ENCODE results near the gene CUX1.

CUX1 gene

DNA sequence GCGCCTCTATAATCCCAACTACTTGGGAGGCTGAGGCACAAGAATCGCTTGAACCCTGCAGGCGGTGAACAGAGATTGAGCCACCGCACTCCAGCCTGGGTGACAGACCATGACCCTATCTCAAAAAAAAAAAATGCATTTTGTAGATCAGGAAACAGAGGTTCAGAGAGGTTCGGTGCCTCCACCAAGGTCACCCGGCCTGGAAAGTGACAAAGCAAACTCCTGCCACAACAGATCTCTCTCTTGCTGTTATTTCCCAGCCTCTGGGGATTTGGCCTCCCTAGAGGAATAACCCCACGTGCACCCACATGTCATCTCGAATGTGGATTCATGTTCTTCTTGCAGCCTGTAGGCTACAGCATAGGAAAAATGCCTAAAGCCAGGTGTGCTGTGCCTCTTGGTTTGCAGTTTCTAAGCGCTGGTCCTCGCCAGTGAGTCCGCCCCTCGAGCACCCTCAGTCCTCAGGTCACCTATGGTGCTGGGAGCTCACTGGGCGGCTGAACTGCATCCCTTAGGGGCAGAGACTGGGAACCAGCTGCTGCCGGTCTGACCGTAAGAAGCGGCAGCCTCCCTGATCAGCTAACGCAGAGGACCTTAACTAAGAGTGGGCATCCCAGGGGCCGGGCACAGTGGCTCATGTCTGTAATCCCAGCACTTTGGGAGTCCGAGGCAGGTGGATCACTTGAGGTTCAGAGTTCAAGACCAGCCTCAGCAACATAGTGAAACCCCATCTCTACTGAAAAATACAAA lies 417.6 kb downstream of the CUX1 start:
- no peaks in the 10 kb centered on the region for H4K20me1 ChIP-seq (ENCODE audit: insufficient read depth)
- TF ChIP-seq, protein P1, sequence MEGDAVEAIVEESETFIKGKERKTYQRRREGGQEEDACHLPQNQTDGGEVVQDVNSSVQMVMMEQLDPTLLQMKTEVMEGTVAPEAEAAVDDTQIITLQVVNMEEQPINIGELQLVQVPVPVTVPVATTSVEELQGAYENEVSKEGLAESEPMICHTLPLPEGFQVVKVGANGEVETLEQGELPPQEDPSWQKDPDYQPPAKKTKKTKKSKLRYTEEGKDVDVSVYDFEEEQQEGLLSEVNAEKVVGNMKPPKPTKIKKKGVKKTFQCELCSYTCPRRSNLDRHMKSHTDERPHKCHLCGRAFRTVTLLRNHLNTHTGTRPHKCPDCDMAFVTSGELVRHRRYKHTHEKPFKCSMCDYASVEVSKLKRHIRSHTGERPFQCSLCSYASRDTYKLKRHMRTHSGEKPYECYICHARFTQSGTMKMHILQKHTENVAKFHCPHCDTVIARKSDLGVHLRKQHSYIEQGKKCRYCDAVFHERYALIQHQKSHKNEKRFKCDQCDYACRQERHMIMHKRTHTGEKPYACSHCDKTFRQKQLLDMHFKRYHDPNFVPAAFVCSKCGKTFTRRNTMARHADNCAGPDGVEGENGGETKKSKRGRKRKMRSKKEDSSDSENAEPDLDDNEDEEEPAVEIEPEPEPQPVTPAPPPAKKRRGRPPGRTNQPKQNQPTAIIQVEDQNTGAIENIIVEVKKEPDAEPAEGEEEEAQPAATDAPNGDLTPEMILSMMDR (conservative IDR thresholded peaks at IDR 0.05; ENCODE audit: low read depth, low read length) = no peak
- H3K79me2 ChIP-seq (ENCODE audit: insufficient read depth, low read depth) = no peaks in the 10 kb centered on the region
- H3K4me2 ChIP-seq = no peak overlapping the region
- no peak overlapping the region for H2AFZ ChIP-seq (ENCODE audit: low read depth)
- no peak overlapping the region for H3K9ac ChIP-seq
- peaks cover 6% of the 10 kb centered on the region for H3K4me1 ChIP-seq (ENCODE audit: low read depth, poor library complexity, severe bottlenecking)
- no peaks in the 10 kb centered on the region for H3K27me3 ChIP-seq (ENCODE audit: insufficient read depth, low read depth)
- H3K27ac ChIP-seq = no peak overlapping the region
- H3K36me3 ChIP-seq (ENCODE audit: insufficient read depth) = no peaks in the 10 kb centered on the region
- no peak overlapping the region for H3K4me3 ChIP-seq (IDR thresholded peaks at IDR 0.05; ENCODE audit: insufficient read depth, low read depth, low read length)

DNA sequence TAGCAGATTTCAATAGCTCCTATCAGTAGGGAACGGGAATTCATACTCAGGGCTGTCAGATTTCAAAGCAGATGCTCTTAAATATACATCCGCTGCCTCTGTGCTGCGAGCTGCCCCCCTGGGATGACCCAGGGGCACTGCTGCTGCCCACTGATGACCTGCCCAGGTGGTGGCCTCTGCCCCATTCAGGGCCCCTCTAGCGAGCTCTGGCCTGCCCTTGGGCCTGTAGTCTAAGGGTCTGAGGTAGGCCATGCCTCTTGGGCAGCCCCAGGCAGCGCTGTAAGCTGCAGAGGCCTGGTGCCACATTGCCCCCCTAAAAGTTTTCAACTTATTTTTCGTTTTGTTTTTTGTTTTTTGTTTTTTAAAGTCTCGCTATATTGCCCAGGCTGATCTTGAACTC lies 418.7 kb downstream of the CUX1 start:
- no peaks in the 10 kb centered on the region for H3K27me3 ChIP-seq (ENCODE audit: insufficient read depth, low read depth)
- H3K27ac ChIP-seq = no peak overlapping the region
- no peak overlapping the region for H3K4me2 ChIP-seq
- peaks cover 14% of the 10 kb centered on the region for H3K4me1 ChIP-seq (ENCODE audit: low read depth, poor library complexity, severe bottlenecking)
- TF ChIP-seq, protein P1 (conservative IDR thresholded peaks at IDR 0.05; ENCODE audit: low read depth, low read length) = no peak
- no peak overlapping the region for H3K4me3 ChIP-seq (IDR thresholded peaks at IDR 0.05; ENCODE audit: insufficient read depth, low read depth, low read length)
- H2AFZ ChIP-seq (ENCODE audit: low read depth) = no peak overlapping the region
- no peaks in the 10 kb centered on the region for H3K36me3 ChIP-seq (ENCODE audit: insufficient read depth)
- no peaks in the 10 kb centered on the region for H4K20me1 ChIP-seq (ENCODE audit: insufficient read depth)
- no peak overlapping the region for H3K9ac ChIP-seq
- H3K79me2 ChIP-seq (ENCODE audit: insufficient read depth, low read depth) = no peaks in the 10 kb centered on the region

DNA sequence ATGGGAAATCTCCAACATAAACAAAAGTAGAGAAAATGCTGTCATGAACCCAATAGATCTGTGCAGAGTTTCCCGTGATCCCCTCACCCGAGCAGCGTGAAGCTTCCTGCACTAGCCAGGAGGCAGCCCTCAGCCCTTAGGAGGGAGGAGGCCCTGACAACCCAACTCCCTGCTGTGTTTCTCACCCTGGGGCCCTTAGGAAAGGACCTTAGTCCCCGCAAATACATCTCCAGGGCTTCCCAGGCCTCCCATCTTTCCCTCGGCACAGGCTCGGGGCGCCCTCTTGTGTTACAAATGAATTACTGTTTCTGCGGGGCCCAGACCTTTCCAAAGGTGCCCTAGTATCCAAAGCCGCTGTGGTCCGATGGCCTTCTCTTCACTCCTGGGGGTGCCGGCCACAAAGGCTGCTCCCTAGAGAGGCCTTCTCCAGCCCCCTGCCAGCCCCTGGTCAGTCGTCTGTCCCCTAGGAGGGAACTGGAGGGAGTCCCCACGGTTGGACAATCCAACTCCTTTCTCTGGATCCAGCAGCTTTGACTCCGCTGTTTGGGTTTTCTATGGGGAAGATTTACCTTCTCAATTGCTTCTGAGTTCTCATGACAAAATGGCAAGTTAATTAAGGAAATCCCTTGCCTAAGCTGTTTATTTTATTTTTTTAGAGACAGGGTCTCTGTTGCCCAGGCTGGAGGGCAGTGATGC lies 419.3 kb downstream of the CUX1 start:
- peaks cover 14% of the 10 kb centered on the region for H3K4me1 ChIP-seq (ENCODE audit: low read depth, poor library complexity, severe bottlenecking)
- H3K4me2 ChIP-seq = no peak overlapping the region
- no peak overlapping the region for H3K27ac ChIP-seq
- no peaks in the 10 kb centered on the region for H4K20me1 ChIP-seq (ENCODE audit: insufficient read depth)
- H3K36me3 ChIP-seq (ENCODE audit: insufficient read depth) = no peaks in the 10 kb centered on the region
- no peak overlapping the region for H2AFZ ChIP-seq (ENCODE audit: low read depth)
- no peak overlapping the region for H3K4me3 ChIP-seq (IDR thresholded peaks at IDR 0.05; ENCODE audit: insufficient read depth, low read depth, low read length)
- no peaks in the 10 kb centered on the region for H3K27me3 ChIP-seq (ENCODE audit: insufficient read depth, low read depth)
- TF ChIP-seq, protein P1 (conservative IDR thresholded peaks at IDR 0.05; ENCODE audit: low read depth, low read length) = peak; percentile 95
- no peaks in the 10 kb centered on the region for H3K79me2 ChIP-seq (ENCODE audit: insufficient read depth, low read depth)
- H3K9ac ChIP-seq = no peak overlapping the region

DNA sequence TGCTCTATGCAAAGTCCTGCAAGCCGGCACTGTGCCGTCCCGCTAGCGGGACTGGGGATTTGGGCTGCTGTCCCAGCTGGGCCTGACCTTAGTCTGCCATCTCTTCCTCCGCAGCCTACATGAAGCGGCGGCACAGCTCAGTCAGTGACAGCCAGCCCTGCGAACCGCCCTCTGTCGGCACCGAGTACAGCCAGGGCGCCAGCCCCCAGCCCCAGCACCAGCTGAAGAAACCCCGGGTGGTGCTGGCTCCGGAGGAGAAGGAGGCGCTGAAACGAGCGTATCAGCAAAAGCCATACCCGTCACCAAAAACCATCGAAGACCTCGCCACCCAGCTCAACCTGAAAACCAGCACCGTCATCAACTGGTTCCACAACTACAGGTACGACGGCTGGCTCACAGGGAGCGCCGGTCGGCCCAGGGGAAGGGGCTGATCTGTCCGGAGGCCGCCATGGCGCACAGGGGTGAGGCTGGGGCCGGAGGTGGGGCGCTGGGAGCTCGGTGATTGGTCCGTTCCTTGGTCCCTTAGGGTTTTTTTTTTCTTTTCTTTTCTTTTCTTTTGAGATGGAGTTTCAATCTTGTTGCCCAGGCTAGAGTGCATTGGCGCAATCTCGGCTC lies 421.9 kb downstream of the CUX1 start:
- Histone ChIP-seq H3K36me3 (ENCODE audit: insufficient read depth) (no peaks in the 10 kb centered on the region), H3K4me2 (no peak overlapping the region), H3K4me1 (ENCODE audit: low read depth, poor library complexity, severe bottlenecking) (peaks cover 14% of the 10 kb centered on the region)

More for the DNA sequence above, 421.9 kb downstream of the CUX1 start:
- Histone ChIP-seq H4K20me1 (ENCODE audit: insufficient read depth) (no peaks in the 10 kb centered on the region), H3K9ac (no peak overlapping the region), H3K4me3 (IDR thresholded peaks at IDR 0.05; ENCODE audit: insufficient read depth, low read depth, low read length) (no peak overlapping the region), H3K79me2 (ENCODE audit: insufficient read depth, low read depth) (no peaks in the 10 kb centered on the region), H3K27me3 (ENCODE audit: insufficient read depth, low read depth) (no peaks in the 10 kb centered on the region), H3K27ac (no peak overlapping the region), H2AFZ (ENCODE audit: low read depth) (no peak overlapping the region)
- TF ChIP-seq, protein P1 (conservative IDR thresholded peaks at IDR 0.05; ENCODE audit: low read depth, low read length) = no peak

Data from KMS-11 (cell line).